Endometrial microvascular endothelial cells (primary cell): ENCODE results near the gene TEDDM1. TPM values are rescaled to one million over a fixed set of nuclear protein-coding genes. Genes with fewer than 3 reads are reported as not detected.
"Not testable (repeated sequence)": the region's sequence is repeated elsewhere in the genome, so short reads cannot be mapped to it uniquely, and the experiment has no call there.

ENCODE experiments used
- in situ Hi-C: cut with HindIII; loops from 2 replicates; pipeline ENCODE4 v1.10.0; 2017; ENCODE audit warnings: low sequenced_read_pairs, low pct_unique_long_range_greater_than_20kb; ENCODE audit errors: inconsistent ontology term
- total RNA-seq: library from RNA; depleted of rRNA; stranded (reverse); fragments of >200 nt; gene quantifications from one replicate; pipeline ENCODE4 v1.2.3, GENCODE V29; 2015; ENCODE audit errors: inconsistent ontology term

The TEDDM1 gene
- total RNA-seq, 1 donor from 2014 or later, result not detected

DNA sequence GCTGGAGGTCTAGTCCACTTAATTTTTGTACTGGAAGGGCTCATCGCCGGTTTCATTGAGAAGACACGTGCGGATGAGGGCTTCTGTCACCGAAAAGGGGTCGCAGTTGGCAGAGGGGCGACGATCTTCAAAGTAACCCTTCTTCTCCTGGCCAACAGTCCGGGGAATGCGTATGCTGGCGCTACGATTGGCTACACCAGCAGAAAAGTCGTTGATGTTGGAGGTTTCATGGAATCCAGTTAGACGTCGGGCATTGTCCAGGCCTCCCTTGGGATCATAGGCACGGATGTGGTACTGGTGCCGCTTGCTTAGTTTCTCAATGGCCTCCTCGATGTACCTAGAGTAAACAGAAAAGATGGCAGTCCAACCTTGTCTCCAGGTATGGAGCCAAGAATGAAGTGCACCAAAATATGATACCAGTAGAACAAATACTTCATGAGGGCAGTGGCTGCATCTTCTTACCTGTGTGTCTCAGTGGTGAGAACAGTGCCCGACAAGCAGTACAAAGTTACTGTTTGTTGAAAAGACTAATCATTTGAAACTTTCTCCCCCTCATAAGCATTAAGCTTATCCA is 16.0 kb downstream of the TEDDM1 start:
- in situ Hi-C loops, result no loop called here

DNA sequence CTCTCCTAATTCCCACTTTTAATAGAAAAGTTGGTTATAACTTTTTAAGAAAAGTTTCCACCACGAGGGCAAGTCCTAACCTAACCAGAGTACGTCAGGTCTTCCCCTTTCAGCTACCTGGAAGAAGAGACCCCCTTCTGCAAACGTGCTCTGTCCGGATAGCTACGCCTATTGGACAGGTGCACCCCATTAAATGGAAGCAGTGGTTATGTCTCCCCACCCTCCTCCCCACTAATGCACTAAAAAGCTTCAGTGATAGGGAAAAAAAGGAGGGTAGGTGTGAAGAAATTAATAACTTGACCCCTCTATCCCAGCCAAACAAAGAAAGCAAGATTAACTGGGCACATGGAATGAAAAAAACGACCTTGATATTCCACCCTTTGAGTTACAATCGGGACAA is 16.5 kb downstream of the TEDDM1 start:
- in situ Hi-C loops, result no loop called here

DNA sequence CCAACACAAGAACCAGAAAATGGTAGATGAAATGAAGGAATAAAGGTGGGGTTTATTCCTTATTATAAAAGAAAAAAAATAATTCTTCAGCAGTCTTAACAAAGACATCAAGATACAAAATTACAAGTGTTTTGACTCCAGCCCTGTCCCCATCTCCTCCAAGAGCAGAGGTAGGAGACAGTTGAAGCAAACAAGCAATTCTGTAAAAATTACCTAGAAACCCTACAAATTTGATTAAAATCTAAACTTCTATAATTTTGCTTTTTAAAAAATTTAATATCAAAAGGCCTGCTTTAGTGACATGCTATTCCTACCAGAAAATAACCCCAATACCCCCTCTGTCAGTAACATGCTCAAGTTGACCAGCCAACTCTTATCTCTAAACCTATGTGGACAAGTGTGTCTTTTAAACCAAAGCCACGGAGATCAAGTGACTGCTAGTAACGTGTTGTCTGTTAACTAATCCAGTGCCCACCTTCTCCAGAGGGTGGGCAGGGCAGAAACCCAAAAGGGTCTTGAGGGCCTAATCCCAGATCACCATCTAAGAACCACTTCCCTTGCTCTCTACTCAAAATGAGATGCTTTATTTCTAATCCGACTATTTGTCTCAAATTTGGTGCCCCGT is 17.3 kb downstream of the TEDDM1 start:
- in situ Hi-C loops, result no loop called here

- in situ Hi-C loops, result no loop called here
These were observed 18.3 kb downstream of the TEDDM1 start for GRCh38 chr1:182381962-182382819.

DNA sequence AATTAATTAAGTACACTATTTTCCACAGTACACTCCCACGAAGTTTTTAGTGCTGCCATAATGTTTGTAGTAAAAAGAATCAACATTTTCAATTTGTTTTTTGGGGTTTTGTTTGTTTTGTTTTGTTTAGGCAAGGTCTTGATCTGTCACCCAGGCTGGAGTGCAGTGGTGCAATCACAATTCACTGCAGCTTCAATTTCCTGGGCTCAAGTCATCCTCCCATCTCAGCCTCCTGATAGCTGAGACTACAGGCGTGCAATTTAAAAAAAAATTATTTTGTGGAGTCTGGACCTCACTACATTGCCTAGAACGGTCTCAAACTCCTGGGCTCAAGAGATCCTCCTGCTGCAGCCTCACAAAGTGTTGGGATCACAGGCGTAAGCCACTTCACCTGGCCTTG is 20.3 kb downstream of the TEDDM1 start:
- in situ Hi-C loops, result no loop called here

GRCh38 chr1:182379781-182380180 is 20.7 kb downstream of the TEDDM1 start:
- in situ Hi-C loops, result not testable (repeated sequence)

GRCh38 chr1:182376936-182377574 is 23.4 kb downstream of the TEDDM1 start:
- in situ Hi-C loops, result no loop called here

GRCh38 chr1:182374101-182374834 is 26.2 kb downstream of the TEDDM1 start:
- in situ Hi-C loops, result no loop called here

DNA sequence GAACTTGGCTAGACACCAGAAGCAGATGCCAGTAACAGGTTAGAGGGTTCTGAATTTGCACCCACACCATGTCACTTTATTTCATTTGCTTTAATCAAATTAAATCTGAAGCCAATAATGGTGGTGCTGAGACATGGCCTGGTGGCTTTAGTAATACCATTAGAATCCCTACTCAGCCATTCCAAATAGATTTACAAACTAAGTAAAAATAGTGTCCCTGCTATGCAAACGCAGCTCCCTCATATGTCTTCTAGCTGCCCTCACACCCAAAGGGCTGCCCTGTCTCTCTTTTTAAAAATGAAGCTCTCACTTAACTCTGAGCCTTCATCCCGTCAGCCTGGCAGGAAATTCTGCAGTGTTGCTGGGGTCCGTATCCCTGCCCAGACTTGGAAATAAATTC is 29.9 kb downstream of the TEDDM1 start:
- in situ Hi-C loops, result no loop called here

DNA sequence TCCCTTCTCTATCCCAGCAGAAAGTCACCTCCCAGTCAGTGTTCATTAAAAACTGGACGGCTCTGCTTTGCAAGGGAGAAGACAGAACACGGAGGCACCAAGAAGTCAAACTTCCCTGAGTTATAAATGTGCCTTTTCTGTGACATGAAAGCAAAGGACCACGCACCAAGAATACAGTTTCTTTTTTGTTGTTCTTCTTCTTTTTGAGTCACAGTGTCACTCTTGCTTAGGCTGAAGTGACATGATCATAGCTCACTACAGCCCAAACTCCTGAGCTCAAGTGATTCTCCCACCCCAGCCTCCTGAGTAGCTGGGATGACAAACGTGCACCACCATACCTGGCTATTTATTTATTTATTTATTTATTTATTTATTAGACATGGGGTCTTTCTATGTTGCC is 31.6 kb downstream of the TEDDM1 start:
- in situ Hi-C loops, result no loop called here

DNA sequence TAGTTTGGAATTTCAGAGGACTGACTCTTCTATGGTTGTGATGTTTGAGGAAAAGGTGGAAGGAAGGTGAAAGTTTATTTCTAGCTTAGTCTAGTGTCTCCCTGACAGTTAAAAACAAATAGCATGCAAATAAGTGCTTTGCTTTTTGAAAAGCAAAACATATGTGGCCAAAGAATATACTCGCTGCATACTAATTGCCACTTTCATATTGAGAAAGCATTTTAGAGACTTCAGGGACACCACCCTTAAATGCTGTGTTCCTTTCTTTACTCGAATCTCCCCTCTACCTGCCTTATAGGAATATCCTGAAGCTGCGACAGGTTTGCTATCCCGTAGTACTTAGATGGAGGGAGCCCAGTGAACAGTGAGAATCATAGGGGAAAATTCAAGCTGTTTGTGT is 32.1 kb downstream of the TEDDM1 start:
- in situ Hi-C loops, result no loop called here

- in situ Hi-C loops, result no loop called here
These were observed 32.5 kb downstream of the TEDDM1 start for GRCh38 chr1:182367926-182368325.

- in situ Hi-C loops, result no loop called here
These were observed 33.9 kb downstream of the TEDDM1 start for GRCh38 chr1:182366596-182366995.

DNA sequence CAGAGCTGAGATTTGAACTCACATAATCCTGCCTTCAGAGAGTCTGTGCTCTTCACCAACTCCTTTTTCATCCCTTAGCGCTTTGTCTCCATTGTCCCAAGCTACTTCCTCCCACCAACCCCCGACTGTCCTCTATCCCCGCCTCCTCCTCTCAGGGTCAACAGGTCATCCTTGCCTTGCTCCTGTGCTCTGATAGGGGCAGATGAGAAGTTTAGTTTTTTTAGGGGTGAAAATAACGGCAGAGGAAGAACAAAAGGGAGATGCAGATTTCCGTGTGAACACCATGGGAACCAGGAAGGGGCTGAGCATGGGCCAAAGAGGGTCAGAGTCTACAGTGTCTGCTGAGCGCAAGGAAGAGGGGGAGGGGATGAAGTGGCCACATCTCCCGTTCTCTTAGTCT is 40.8 kb downstream of the TEDDM1 start:
- in situ Hi-C loops, result no loop called here

DNA sequence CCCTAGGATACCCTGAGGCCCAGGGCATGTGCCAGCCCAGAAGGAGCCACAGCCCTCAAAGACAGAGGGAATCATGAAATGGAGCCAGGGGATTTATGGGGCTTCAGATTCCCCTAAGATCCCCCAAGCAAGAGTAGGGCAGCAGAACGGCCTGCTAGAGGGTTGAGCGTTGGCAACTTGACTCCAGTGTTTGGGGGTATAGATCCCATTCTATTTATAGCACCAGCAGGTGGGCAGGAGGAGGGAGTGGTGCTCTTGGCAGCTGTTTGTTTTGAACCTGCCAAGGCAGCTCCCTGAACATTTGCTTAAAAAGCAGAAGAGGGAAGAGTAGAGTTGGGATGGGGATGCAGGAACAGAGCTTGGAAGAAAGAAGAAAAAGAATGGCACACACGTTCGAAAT is 42.6 kb downstream of the TEDDM1 start:
- in situ Hi-C loops, result no loop called here

- in situ Hi-C loops, result no loop called here
These were observed 43.3 kb downstream of the TEDDM1 start for GRCh38 chr1:182357171-182357570.

DNA sequence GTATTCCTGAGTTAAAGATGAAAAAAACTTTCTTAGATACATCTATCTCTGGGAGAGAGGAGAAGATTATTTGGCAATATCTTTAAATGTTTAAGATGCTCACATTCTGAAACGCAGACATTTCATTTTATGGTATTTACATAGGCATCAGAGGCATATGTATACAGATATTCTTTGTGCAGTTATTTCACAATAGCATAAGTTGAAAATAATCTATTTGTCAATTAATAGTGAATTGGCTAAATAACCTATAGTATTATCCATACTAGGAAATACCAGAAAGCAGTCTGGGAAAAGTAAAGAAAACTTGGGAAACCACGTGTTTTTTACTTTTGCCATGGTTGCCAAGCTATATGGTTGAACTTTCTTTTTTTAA is 44.8 kb downstream of the TEDDM1 start:
- in situ Hi-C loops, result no loop called here

- in situ Hi-C loops, result no loop called here
These were observed 48.6 kb downstream of the TEDDM1 start for GRCh38 chr1:182351790-182352364.

DNA sequence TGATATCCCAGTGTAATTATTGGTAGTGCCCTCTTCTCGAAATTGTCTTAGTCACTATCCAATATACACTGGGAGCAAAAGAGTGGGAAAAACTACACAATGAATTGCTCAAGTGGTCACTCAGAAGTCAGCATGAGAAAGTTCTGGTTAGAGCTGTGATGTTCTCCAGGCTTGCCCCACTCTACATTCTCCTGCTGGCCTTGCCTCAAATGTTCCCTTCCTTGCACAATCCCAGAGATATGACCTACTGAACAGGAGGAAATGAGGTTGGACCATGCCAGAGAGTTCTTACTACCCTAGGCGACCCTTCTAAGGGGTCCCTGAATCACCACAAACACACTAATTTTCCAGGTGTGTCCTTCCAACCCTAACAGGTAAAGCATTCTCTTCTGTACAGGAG is 49.6 kb downstream of the TEDDM1 start:
- in situ Hi-C loops, result no loop called here
